PC-3 (cell line): ENCODE measurements around the gene BCAN. TPM values are rescaled to one million over a fixed set of nuclear protein-coding genes. Genes with fewer than 3 reads are reported as not detected.
"Not testable (repeated sequence)": the region's sequence is repeated elsewhere in the genome, so short reads cannot be mapped to it uniquely, and the experiment has no call there.

ENCODE experiments used
- ATAC-seq: fragments of 200-7000 bp; cut with Tn5 transposase; 2 replicates; pipeline ENCODE4 v1.9.1; 2020; ENCODE audit warnings: mild to moderate bottlenecking, moderate library complexity
- BruUV-seq: library from RNA; stranded (reverse); fragments of 400-500 nt; replicated peaks from 2 replicates; lab custom pipeline; 2021; lab: Mats Ljungman, UMichigan
- CTCF ChIA-PET: fragments of 300-600 bp; sonication (Branson Sonifier 250); formaldehyde crosslinking; loops from one replicate; lab custom pipeline; 2022; ENCODE audit warnings: antibody characterized with exemption; lab: Charles Lee
- POLR2A ChIA-PET: fragments of 300-600 bp; sonication (Branson Sonifier 250); formaldehyde crosslinking; loops from one replicate; lab custom pipeline; 2022; ENCODE audit warnings: antibody characterized with exemption; ENCODE audit not compliant: unreplicated experiment; lab: Charles Lee
- DNase-seq: peaks from one replicate; pipeline ENCODE4 v3.0.0-alpha.2; 2015
- H2AFZ ChIP-seq: fragments of 300-600 bp; sonication (generic); 2 replicates; pipeline ENCODE4 v1.6.0; 2016; ENCODE audit warnings: antibody characterized with exemption, low read length
- H3F3A ChIP-seq: fragments of 300-600 bp; sonication (generic); one replicate; pipeline ENCODE4 v1.6.0; 2017; ENCODE audit warnings: antibody characterized with exemption, low read length, control low read depth, mild to moderate bottlenecking; ENCODE audit not compliant: unreplicated experiment
- H3K27ac ChIP-seq: fragments of 300-600 bp; sonication (generic); 2 replicates; pipeline ENCODE4 v1.5.1; 2016; ENCODE audit warnings: mild to moderate bottlenecking, low read length
- H3K27me3 ChIP-seq: fragments of 300-600 bp; sonication (generic); 2 replicates; pipeline ENCODE4 v1.6.1; 2016; ENCODE audit warnings: low read length, mixed read lengths
- H3K36me3 ChIP-seq: fragments of 300-600 bp; sonication (generic); 2 replicates; pipeline ENCODE4 v1.6.1; 2016; ENCODE audit warnings: low read depth, mixed run types, low read length, mixed read lengths
- H3K4me1 ChIP-seq: fragments of 300-600 bp; sonication (generic); 2 replicates; pipeline ENCODE4 v1.5.1; 2016; ENCODE audit warnings: low read length; ENCODE audit not compliant: insufficient read depth
- H3K4me2 ChIP-seq: fragments of 300-600 bp; sonication (generic); 2 replicates; pipeline ENCODE4 v1.6.0; 2016; ENCODE audit warnings: low read length
- H3K4me3 ChIP-seq: fragments of 300-600 bp; sonication (generic); 2 replicates; pipeline ENCODE4 v1.5.1; 2016; ENCODE audit warnings: mild to moderate bottlenecking, low read length, mixed read lengths
- H3K79me2 ChIP-seq: fragments of 300-600 bp; sonication (generic); 2 replicates; pipeline ENCODE4 v1.6.1; 2017; ENCODE audit warnings: low read length, mixed read lengths
- H3K9ac ChIP-seq: fragments of 300-600 bp; sonication (generic); 2 replicates; pipeline ENCODE4 v1.6.0; 2016; ENCODE audit warnings: mild to moderate bottlenecking, low read length
- H3K9me2 ChIP-seq: fragments of 300-600 bp; sonication (generic); replicated peaks from 2 replicates; pipeline ENCODE4 v1.6.1; 2016; ENCODE audit warnings: mixed run types, low read length, mixed read lengths
- H3K9me3 ChIP-seq: fragments of 300-600 bp; sonication (generic); 2 replicates; pipeline ENCODE4 v1.6.1; 2016; ENCODE audit warnings: low read length, mixed read lengths
- H4K20me1 ChIP-seq: fragments of 300-600 bp; sonication (generic); 2 replicates; pipeline ENCODE4 v1.6.1; 2016; ENCODE audit warnings: low read length, mixed read lengths
- CTCF ChIP-seq: fragments of 300-600 bp; sonication (generic); conservative IDR thresholded peaks from 2 replicates; pipeline ENCODE4 v1.5.1; 2017; ENCODE audit warnings: antibody characterized with exemption, low read depth, mild to moderate bottlenecking, low read length
- EZH2 ChIP-seq: fragments of 300-600 bp; sonication (generic); IDR thresholded peaks from one replicate; pipeline ENCODE4 v1.6.1; 2017; ENCODE audit warnings: antibody characterized with exemption, mild to moderate bottlenecking, low read length; ENCODE audit not compliant: unreplicated experiment
- EZH2phosphoT487 ChIP-seq: fragments of 300-600 bp; sonication (generic); IDR thresholded peaks from 2 replicates; pipeline ENCODE4 v1.6.1; 2018; ENCODE audit warnings: mild to moderate bottlenecking, antibody characterized with exemption, low read length, borderline replicate concordance
- intact Hi-C: fragments of 100-400 bp; cut with micrococcal nuclease; formaldehyde crosslinking; loops from 2 replicates; pipeline ENCODE4 v1.9.0; 2023
- total RNA-seq: library from RNA; depleted of rRNA; stranded (reverse); fragments of >200 nt; gene quantifications from 2 replicates; pipeline ENCODE4 v1.2.3, GENCODE V29; 2014

Gene BCAN
- total RNA-seq, 1 experiment from 2014 or later: not detected

GRCh38 chr1:156627313-156627880 lies 14.5 kb upstream of the BCAN start:
- Histone ChIP-seq H3K9me3 (no peaks in the 10 kb centered on the region), H3K4me3 (no peak overlapping the region), H3K9ac (no peak overlapping the region), H2AFZ (no peak overlapping the region), H3K27me3 (peaks cover 28% of the 10 kb centered on the region), H3K4me2 (no peak overlapping the region), H3K9me2 (no peaks in the 10 kb centered on the region), H3K36me3 (no peaks in the 10 kb centered on the region), H3K79me2 (no peaks in the 10 kb centered on the region), H3K4me1 (0 out of 2 replicates have a peak, but pooled peaks cover 6% of the 10 kb centered on the region), H3F3A (no peaks in the 10 kb centered on the region), H3K27ac (no peak overlapping the region), H4K20me1 (no peaks in the 10 kb centered on the region)
- BruUV-seq: no TSS peak
- CTCF ChIA-PET: interaction anchor here (0.5 to 1.4 kb wide), 6 partner anchors 21 to 181 kb away, joined by 3 to 6 read pairs (median 4); no protein-coding TSS in a partner anchor
- TF ChIP-seq EZH2phosphoT487: no peak
- TF ChIP-seq CTCF: peak; percentile 91
- POLR2A ChIA-PET: no interaction called here
- ATAC-seq: peak; percentile 68
- DNase-seq: peak; percentile 88
- intact Hi-C loops: loop anchor here (1.0 kb wide), 2 partner anchors 30 to 51 kb away; no protein-coding TSS in a partner anchor

GRCh38 chr1:156629823-156630449 lies 12.0 kb upstream of the BCAN start:
- intact Hi-C loops: no loop called here
- DNase-seq: no peak
- Histone ChIP-seq H3K9ac (no peak overlapping the region), H3K36me3 (no peaks in the 10 kb centered on the region), H3F3A (no peaks in the 10 kb centered on the region), H3K4me2 (no peak overlapping the region), H4K20me1 (no peaks in the 10 kb centered on the region), H3K27me3 (peaks cover 25% of the 10 kb centered on the region), H3K27ac (no peak overlapping the region), H3K4me1 (0 out of 2 replicates have a peak, but pooled peaks cover 6% of the 10 kb centered on the region), H2AFZ (no peak overlapping the region), H3K9me3 (no peaks in the 10 kb centered on the region), H3K4me3 (no peak overlapping the region), H3K9me2 (no peaks in the 10 kb centered on the region), H3K79me2 (no peaks in the 10 kb centered on the region)
- ChIA-PET POLR2A (no interaction called here), CTCF (no interaction called here)
- ATAC-seq: no peak
- TF ChIP-seq CTCF: no peak
- no peak for TF ChIP-seq EZH2
- TF ChIP-seq EZH2phosphoT487: no peak
- BruUV-seq: no TSS peak

GRCh38 chr1:156631152-156631551 lies 10.8 kb upstream of the BCAN start:
- ATAC-seq, H3F3A ChIP-seq, intact Hi-C loops, POLR2A ChIA-PET, H3K4me2 ChIP-seq, H3K79me2 ChIP-seq, H3K4me1 ChIP-seq, H3K4me3 ChIP-seq, H3K9ac ChIP-seq, H2AFZ ChIP-seq, H4K20me1 ChIP-seq, H3K36me3 ChIP-seq, BruUV-seq, CTCF ChIA-PET, H3K9me3 ChIP-seq, H3K27ac ChIP-seq, H3K9me2 ChIP-seq, DNase-seq: not testable (repeated sequence)
- peaks cover 23% of the 10 kb centered on the region for H3K27me3 ChIP-seq
